ENCODE measurements around the gene OLR1.
"Not testable (repeated sequence)": the region's sequence is repeated elsewhere in the genome, so short reads cannot be mapped to it uniquely, and the experiment has no call there.

The OLR1 gene

DNA sequence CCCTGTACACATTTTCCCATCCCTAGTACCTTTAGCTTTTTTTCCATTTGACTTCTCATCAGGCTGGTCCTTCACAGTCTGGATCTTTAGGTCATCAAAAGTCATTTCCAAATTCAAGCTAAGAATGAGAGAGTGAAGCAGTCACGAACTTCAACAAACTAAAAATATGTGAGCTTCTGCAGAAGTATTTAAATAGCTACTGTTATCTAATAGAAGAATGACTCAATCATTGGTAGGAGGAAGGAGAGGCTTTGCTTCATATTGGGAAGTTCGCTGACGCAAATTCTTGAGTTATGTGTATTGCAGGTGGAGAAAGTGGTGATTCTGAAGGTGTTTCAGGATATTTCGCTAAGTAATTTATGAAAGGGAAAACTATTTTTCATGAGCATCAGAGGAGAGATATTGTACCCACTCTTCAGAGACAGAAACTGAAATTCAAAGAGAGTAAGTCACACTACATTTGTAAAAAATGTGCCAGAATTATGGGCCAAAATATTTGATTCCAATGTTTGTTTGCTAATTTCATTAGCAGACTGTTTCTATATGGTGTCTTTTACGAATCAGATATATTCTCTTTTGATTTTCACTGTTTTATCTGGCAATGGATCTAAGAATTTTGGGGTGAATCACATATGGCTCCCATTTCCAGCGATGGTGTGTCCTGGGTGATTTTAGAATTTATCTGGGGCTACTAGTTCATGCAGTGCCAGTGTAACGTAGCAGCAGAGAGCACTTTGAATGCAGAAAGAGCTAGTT lies at the start of gene OLR1:
Gene OLR1, minus strand, starts transcription at position 160 of the 756 bp plus-strand sequence. Its CDS starts 55 bp downstream, at position 105.
- no peaks in the 10 kb centered on the region for H3K9me3 Mint-ChIP-seq
- H3K4me1 Mint-ChIP-seq (ENCODE audit: low read depth), result no peaks in the 10 kb centered on the region
- no peaks in the 10 kb centered on the region for H3K36me3 Mint-ChIP-seq (ENCODE audit: low read depth)
- no peak within 1 kb of the TSS for H3K4me3 Mint-ChIP-seq
- H3K27me3 Mint-ChIP-seq, result peaks cover 12% of the 10 kb centered on the region
- H3K27ac Mint-ChIP-seq, result no peak within 1 kb of the TSS

- Mint-ChIP-seq H3K4me3 (no peak overlapping the region), H3K9me3 (no peaks in the 10 kb centered on the region), H3K27ac (no peak overlapping the region), H3K4me1 (ENCODE audit: low read depth) (peaks cover 25% of the 10 kb centered on the region), H3K36me3 (ENCODE audit: low read depth) (peaks cover 42% of the 10 kb centered on the region), H3K27me3 (no peaks in the 10 kb centered on the region)
Observed at GRCh38 chr12:10220398-10221077, 48.6 kb upstream of the OLR1 start.

DNA sequence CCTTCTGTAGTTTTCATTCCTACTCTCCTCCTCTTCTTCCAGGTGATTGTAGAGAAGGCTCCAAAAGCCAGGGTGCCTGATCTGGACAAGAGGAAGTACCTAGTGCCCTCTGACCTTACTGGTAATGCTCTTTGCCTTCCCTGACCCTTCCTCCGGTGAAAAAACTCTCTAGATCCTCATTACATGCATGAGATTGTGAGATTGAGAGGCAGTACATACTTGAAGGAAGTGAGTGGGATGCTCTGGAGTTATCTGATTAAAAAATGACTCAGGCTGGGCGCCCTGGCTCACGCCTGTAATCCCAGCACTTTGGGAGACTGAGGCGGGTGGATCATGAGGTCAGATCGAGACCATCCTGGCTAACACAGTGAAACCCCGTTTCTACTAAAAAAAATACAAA lies 46.1 kb upstream of the OLR1 start:
- Mint-ChIP-seq H3K27ac (no peak overlapping the region), H3K36me3 (ENCODE audit: low read depth) (peaks cover 27% of the 10 kb centered on the region), H3K9me3 (no peaks in the 10 kb centered on the region), H3K27me3 (no peaks in the 10 kb centered on the region), H3K4me1 (ENCODE audit: low read depth) (peaks cover 34% of the 10 kb centered on the region), H3K4me3 (no peak overlapping the region)

GRCh38 chr12:10215946-10216345 lies 44.0 kb upstream of the OLR1 start:
- H3K27ac Mint-ChIP-seq, H3K9me3 Mint-ChIP-seq, H3K27me3 Mint-ChIP-seq, H3K4me3 Mint-ChIP-seq: not testable (repeated sequence)
- Mint-ChIP-seq H3K36me3 (ENCODE audit: low read depth) (peaks cover 12% of the 10 kb centered on the region), H3K4me1 (ENCODE audit: low read depth) (peaks cover 40% of the 10 kb centered on the region)

- Mint-ChIP-seq H3K4me1 (ENCODE audit: low read depth) (peaks cover 40% of the 10 kb centered on the region), H3K27ac (no peak overlapping the region), H3K4me3 (peak overlapping the region; percentile 92), H3K36me3 (ENCODE audit: low read depth) (peaks cover 7% of the 10 kb centered on the region), H3K9me3 (no peaks in the 10 kb centered on the region), H3K27me3 (no peaks in the 10 kb centered on the region)
Observed at GRCh38 chr12:10215436-10215835, 43.5 kb upstream of the OLR1 start.

GRCh38 chr12:10214895-10215267 lies 42.9 kb upstream of the OLR1 start:
- Mint-ChIP-seq H3K9me3 (no peaks in the 10 kb centered on the region), H3K36me3 (ENCODE audit: low read depth) (peaks cover 3% of the 10 kb centered on the region), H3K4me1 (ENCODE audit: low read depth) (peaks cover 40% of the 10 kb centered on the region), H3K27ac (peak overlapping the region; percentile 36), H3K27me3 (no peaks in the 10 kb centered on the region), H3K4me3 (peak overlapping the region; percentile 92)

- Mint-ChIP-seq H3K4me3 (peak overlapping the region; percentile 92), H3K27ac (peak overlapping the region; percentile 92), H3K27me3 (no peaks in the 10 kb centered on the region), H3K4me1 (ENCODE audit: low read depth) (peaks cover 40% of the 10 kb centered on the region), H3K9me3 (no peaks in the 10 kb centered on the region), H3K36me3 (ENCODE audit: low read depth) (peaks cover 3% of the 10 kb centered on the region)
Observed at GRCh38 chr12:10214136-10214894, 42.4 kb upstream of the OLR1 start.

DNA sequence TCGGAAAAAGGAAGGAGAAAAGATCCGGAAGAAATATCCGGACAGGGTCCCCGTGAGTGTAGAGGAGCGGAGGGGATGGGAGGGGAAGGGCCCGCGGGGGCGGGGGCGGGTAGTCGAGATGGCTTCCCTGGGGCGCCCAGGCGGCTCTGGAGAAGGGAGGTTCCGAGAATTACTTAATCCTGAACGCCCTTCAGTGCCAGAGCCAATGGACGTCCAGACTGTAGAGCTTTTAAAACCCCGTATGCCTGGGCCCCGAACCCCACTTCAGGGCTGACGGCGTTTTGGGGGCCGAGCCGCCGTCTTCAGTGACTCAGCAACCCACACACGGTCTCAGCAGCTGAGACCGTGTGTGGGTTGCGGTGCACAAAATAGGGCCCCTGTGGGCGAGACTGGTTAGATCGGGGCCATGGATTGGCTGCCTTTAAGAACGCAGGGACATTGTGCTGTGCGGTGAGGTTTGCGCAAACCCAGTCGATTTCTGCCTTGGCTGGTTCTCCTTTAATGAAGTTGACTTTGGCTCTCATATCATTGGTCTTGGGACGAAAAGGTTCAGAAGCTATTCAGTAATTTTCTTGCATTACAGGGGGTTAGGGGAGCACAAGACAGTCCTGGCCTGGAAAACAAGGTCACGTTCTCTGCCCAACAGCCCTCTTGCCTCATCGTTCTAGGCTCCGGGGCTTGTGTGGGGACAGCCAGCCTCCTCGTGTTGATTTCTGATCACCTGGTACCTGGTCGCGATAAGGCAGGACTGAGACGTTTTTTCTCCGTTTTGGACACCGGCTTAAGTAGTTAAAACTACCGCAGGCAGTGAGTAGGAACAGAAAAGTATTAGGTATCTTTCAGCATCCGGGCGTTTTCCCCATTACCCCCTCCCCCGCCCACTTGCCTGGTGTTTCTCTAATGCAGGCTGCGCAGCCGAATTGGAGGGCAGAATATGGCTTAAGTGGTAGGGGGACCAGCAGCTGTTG lies 41.5 kb upstream of the OLR1 start:
- H3K27ac Mint-ChIP-seq, result peak overlapping the region; percentile 94
- H3K36me3 Mint-ChIP-seq (ENCODE audit: low read depth), result peaks cover 3% of the 10 kb centered on the region
- H3K4me3 Mint-ChIP-seq, result peak overlapping the region; percentile 92
- H3K27me3 Mint-ChIP-seq, result no peaks in the 10 kb centered on the region
- H3K9me3 Mint-ChIP-seq, result no peaks in the 10 kb centered on the region
- peaks cover 40% of the 10 kb centered on the region for H3K4me1 Mint-ChIP-seq (ENCODE audit: low read depth)

- H3K27ac Mint-ChIP-seq, result peak within 1 kb of the TSS; percentile 94
- H3K4me1 Mint-ChIP-seq (ENCODE audit: low read depth), result peaks cover 37% of the 10 kb centered on the region
- H3K9me3 Mint-ChIP-seq, result no peaks in the 10 kb centered on the region
- no peaks in the 10 kb centered on the region for H3K36me3 Mint-ChIP-seq (ENCODE audit: low read depth)
- H3K4me3 Mint-ChIP-seq, result peak within 1 kb of the TSS; percentile 92
- no peaks in the 10 kb centered on the region for H3K27me3 Mint-ChIP-seq
Observed at GRCh38 chr12:10212739-10213131, 40.8 kb upstream of the OLR1 start, which contains the start of gene GABARAPL1. Gene GABARAPL1, plus strand, starts transcription at chr12:10212877. Its CDS starts 253 bp downstream, at chr12:10213130.

DNA sequence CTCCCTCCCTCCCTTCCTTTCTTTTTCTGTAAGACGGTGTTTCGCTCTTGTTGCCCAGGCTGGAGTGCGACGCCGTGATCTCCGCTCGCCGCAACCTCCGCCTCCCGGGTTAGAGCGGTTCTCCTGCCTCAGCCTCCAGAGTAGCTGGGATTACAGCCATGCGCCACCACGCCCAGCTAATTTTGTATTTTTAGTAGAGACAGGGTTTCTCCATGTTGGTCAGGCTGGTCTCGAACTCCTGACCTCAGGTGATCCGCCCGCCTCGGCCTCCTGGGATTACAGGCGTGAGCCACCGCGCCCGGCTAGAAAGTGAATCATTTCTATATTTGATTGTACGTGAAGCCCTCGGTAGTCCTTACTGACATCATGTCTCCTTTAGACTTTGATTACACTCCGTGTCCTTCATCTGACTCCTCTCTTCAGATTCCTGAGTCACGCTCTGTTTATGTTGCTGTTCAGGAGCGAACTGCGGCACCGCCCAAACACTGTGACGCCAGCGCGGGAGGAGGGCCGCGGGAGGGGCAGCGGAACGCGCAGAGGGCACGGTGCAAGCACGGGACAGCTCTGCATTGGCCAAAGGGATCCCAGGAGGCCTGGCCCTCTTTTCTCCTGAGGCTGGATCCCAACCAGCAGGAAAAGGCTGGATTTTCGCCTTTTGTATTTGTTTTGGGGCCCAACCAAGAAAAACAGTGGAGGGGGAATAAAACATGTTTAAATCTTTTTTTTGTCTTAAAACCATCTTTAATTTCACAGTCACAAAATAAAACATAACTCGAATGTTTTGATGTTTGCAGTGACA lies 40.2 kb upstream of the OLR1 start:
- peak overlapping the region; percentile 92 for H3K4me3 Mint-ChIP-seq
- peak overlapping the region; percentile 94 for H3K27ac Mint-ChIP-seq
- H3K9me3 Mint-ChIP-seq, result no peaks in the 10 kb centered on the region
- no peaks in the 10 kb centered on the region for H3K36me3 Mint-ChIP-seq (ENCODE audit: low read depth)
- H3K4me1 Mint-ChIP-seq (ENCODE audit: low read depth), result peaks cover 37% of the 10 kb centered on the region
- H3K27me3 Mint-ChIP-seq, result no peaks in the 10 kb centered on the region

- H3K27ac Mint-ChIP-seq, result no peak overlapping the region
- H3K9me3 Mint-ChIP-seq, result no peaks in the 10 kb centered on the region
- H3K27me3 Mint-ChIP-seq, result no peaks in the 10 kb centered on the region
- H3K4me1 Mint-ChIP-seq (ENCODE audit: low read depth), result peaks cover 37% of the 10 kb centered on the region
- no peaks in the 10 kb centered on the region for H3K36me3 Mint-ChIP-seq (ENCODE audit: low read depth)
- H3K4me3 Mint-ChIP-seq, result no peak overlapping the region
Observed at GRCh38 chr12:10211101-10211939, 39.4 kb upstream of the OLR1 start.

DNA sequence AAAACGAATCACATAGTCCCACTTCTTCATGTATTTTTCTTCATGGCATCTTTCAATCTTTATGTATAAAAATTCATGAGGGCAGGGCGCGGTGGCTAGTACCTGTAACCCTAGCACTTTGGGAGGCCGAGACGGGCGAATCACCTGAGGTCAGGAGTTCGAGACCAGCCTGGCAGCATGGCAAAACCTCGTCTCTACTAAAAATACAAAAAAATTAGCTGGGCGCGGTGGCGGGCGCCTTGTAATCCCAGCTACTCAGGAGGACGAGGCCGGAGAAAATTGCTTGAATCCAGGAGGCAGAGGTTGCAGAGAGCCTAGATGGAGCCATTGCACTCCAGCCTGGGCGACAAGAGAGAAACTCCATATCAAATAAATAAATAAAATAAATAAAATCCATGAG lies 38.3 kb upstream of the OLR1 start:
- Mint-ChIP-seq H3K9me3 (no peaks in the 10 kb centered on the region), H3K36me3 (ENCODE audit: low read depth) (no peaks in the 10 kb centered on the region), H3K4me3 (no peak overlapping the region), H3K27ac (no peak overlapping the region), H3K27me3 (no peaks in the 10 kb centered on the region), H3K4me1 (ENCODE audit: low read depth) (peaks cover 27% of the 10 kb centered on the region)

- Mint-ChIP-seq H3K27me3 (no peaks in the 10 kb centered on the region), H3K4me1 (ENCODE audit: low read depth) (peaks cover 3% of the 10 kb centered on the region), H3K27ac (no peak overlapping the region), H3K36me3 (ENCODE audit: low read depth) (no peaks in the 10 kb centered on the region), H3K9me3 (no peaks in the 10 kb centered on the region), H3K4me3 (no peak overlapping the region)
Observed at GRCh38 chr12:10207136-10207535, 35.2 kb upstream of the OLR1 start.

All from stimulated activated naive CD8-positive, alpha-beta T cell treated with anti-CD3 and anti-CD28 coated beads, Interleukin-15, Interleukin-2, amounts not matched to agents 100 ng/mL and 50 ng/mL, for 24 hours (primary cell).